Transverse colon (tissue), 3 donors: Measurements from ENCODE around the gene P3H1.

Experiments
- EP300 ChIP-seq: sonication (generic); formaldehyde crosslinking; IDR thresholded peaks from one replicate; pipeline ENCODE4 v1.6.1; 2017; ENCODE audit warnings: antibody characterized with exemption, low read depth
- POLR2A ChIP-seq: fragments of 450-650 bp; IDR thresholded peaks from one replicate; pipeline ENCODE4 v1.6.1; 2016; ENCODE audit warnings: antibody characterized with exemption, mild to moderate bottlenecking, moderate library complexity
- TF ChIP-seq, protein P1 (sequence below), 5 experiments: fragments of 200-600 bp in 3 of 5; fragments of 450-650 bp in 2 of 5; sonication (generic) in 3 of 5; IDR thresholded peaks; 1 replicate in 2 of 5; 2 replicates in 3 of 5; pipeline ENCODE4 v1.5.1; 2016 to 2017; ENCODE audit warnings: antibody characterized with exemption in 5 of 5, inconsistent platforms in 3 of 5, mild to moderate bottlenecking in 2 of 5, moderate library complexity in 1 of 5

DNA sequence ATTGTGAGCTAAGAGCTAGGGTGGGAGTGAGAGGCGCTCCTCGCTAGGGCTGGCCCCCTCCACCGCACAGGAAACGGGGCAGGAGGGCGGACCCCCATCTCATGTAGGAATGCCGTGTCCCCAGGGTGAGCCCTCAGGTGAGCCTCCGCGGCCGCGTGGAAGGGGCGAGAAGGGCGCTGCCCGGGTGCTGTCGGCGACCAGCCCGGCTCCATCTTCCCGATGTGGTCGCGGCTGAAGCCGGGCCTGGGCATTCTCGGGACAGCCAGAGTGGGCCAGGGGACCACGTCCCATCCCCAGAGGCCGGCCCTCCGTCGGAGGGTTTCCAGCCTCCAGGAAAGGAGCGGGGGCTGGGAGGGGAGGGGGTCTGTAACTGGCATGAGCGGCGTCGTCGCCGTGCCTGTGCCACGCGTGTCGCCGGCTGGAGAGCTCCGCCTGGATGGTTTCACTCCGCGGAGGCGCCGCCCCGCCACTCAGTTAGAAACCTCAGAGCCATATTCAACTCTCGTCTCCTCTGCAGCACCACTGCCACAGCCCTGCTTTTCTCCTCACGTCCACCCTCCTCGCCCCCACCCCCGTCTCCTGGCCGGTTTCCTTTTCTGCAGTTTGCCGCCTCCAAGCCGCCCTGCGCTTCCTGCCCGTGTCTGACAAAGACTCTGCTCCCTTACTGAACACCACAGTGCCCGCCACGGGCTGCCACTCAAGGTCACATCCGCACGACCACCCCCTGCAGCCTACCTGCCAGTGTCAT is 18.3 kb upstream of the P3H1 start, which contains the start of gene TMEM269:
- TF ChIP-seq, protein P1, sequence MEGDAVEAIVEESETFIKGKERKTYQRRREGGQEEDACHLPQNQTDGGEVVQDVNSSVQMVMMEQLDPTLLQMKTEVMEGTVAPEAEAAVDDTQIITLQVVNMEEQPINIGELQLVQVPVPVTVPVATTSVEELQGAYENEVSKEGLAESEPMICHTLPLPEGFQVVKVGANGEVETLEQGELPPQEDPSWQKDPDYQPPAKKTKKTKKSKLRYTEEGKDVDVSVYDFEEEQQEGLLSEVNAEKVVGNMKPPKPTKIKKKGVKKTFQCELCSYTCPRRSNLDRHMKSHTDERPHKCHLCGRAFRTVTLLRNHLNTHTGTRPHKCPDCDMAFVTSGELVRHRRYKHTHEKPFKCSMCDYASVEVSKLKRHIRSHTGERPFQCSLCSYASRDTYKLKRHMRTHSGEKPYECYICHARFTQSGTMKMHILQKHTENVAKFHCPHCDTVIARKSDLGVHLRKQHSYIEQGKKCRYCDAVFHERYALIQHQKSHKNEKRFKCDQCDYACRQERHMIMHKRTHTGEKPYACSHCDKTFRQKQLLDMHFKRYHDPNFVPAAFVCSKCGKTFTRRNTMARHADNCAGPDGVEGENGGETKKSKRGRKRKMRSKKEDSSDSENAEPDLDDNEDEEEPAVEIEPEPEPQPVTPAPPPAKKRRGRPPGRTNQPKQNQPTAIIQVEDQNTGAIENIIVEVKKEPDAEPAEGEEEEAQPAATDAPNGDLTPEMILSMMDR (IDR thresholded peaks at IDR 0.05) = no peak
- no peak for TF ChIP-seq POLR2A
- TF ChIP-seq EP300 = no peak
